H1 (cell line): ENCODE measurements around the gene ADGRL2. TPM values are rescaled to one million over a fixed set of nuclear protein-coding genes. Genes with fewer than 3 reads are reported as not detected.

ENCODE experiments used
- CTCF ChIA-PET: fragments of 300-600 bp; sonication (Branson Sonifier 250); formaldehyde crosslinking; loops from one replicate; lab custom pipeline; 2021; ENCODE audit not compliant: partially characterized antibody; lab: Charles Lee
- POLR2A ChIA-PET: fragments of 300-600 bp; sonication (Branson Sonifier 250); formaldehyde crosslinking; loops from one replicate; lab custom pipeline; 2021; ENCODE audit warnings: inconsistent platforms; ENCODE audit not compliant: partially characterized antibody; lab: Charles Lee
- DNase-seq, 2 experiments: peaks; one replicate each; pipeline versions ENCODE4 v3.0.0 to v3.0.0-alpha.2; 2010 to 2022; ENCODE audit warnings: low spot score in 2 of 2, low read depth in 1 of 2, mixed read lengths in 1 of 2
- FAIRE-seq: peaks from 2 replicates; lab custom pipeline; 2011; peaks lifted over from hg19 to GRCh38; lab: Jason Lieb, UNC
- H2AFZ ChIP-seq: 2 replicates; pipeline ENCODE4 v1.8.1; 2012; ENCODE audit warnings: low read length, inconsistent platforms
- H2AK5ac ChIP-seq: 2 replicates; pipeline ENCODE4 v1.6.1; 2013; ENCODE audit warnings: low read depth, low read length
- H2BK120ac ChIP-seq: replicated peaks from 2 replicates; pipeline ENCODE3; 2013; ENCODE audit warnings: low read depth, low read length, inconsistent platforms
- H2BK12ac ChIP-seq: 2 replicates; pipeline ENCODE4 v1.6.1; 2013; ENCODE audit warnings: low read depth, low read length
- H2BK15ac ChIP-seq: 2 replicates; pipeline ENCODE4 v1.6.1; 2013; ENCODE audit warnings: low read length
- H2BK20ac ChIP-seq: 2 replicates; pipeline ENCODE4 v1.6.1; 2013; ENCODE audit warnings: low read length
- H2BK5ac ChIP-seq: 2 replicates; pipeline ENCODE4 v1.6.1; 2013; ENCODE audit warnings: low read depth, low read length
- H3K14ac ChIP-seq: 2 replicates; pipeline ENCODE4 v1.6.1; 2013; ENCODE audit warnings: inconsistent platforms; ENCODE audit not compliant: insufficient read length
- H3K18ac ChIP-seq: 2 replicates; pipeline ENCODE4 v1.6.1; 2013; ENCODE audit warnings: low read length; ENCODE audit errors: extremely low read depth
- H3K23ac ChIP-seq: 2 replicates; pipeline ENCODE4 v1.6.1; 2013; ENCODE audit warnings: inconsistent platforms; ENCODE audit not compliant: insufficient read length
- H3K23me2 ChIP-seq: 2 replicates; pipeline ENCODE4 v1.6.1; 2013; ENCODE audit warnings: low read depth, low read length
- H3K27ac ChIP-seq: 2 replicates; pipeline ENCODE4 v1.6.1; 2011; ENCODE audit warnings: low read depth, low read length, inconsistent platforms
- H3K27me3 ChIP-seq, 4 experiments: replicated peaks in 1 of 4; 1 replicate in 1 of 4; 2 replicates in 3 of 4; pipeline versions ENCODE4 v1.6.1 to v1.8.1; 2011 to 2013; ENCODE audit warnings: low read length in 3 of 4, mild to moderate bottlenecking in 3 of 4, inconsistent platforms in 2 of 4, mixed read lengths in 2 of 4, moderate library complexity in 1 of 4; ENCODE audit not compliant: control insufficient read depth in 3 of 4, insufficient read depth in 3 of 4; ENCODE audit errors: extremely low read depth in 1 of 4
- H3K36me3 ChIP-seq, 4 experiments: 2 replicates each; pipeline versions ENCODE4 v1.6.1 to v1.8.1; 2011 to 2013; ENCODE audit warnings: mild to moderate bottlenecking in 4 of 4, low read length in 3 of 4, moderate library complexity in 2 of 4, control low read depth in 1 of 4, inconsistent platforms in 1 of 4; ENCODE audit not compliant: insufficient read depth in 4 of 4, control insufficient read depth in 2 of 4
- H3K4ac ChIP-seq: replicated peaks from 2 replicates; pipeline ENCODE3; 2013; ENCODE audit warnings: low read length, low read depth, mixed read lengths, inconsistent platforms; ENCODE audit not compliant: insufficient read length
- H3K4me1 ChIP-seq, 4 experiments: replicated peaks in 1 of 4; 1 replicate in 1 of 4; 2 replicates in 3 of 4; pipeline versions ENCODE4 v1.6.1 to v1.8.1; 2011 to 2013; ENCODE audit warnings: low read length in 3 of 4, inconsistent platforms in 2 of 4, mixed read lengths in 1 of 4; ENCODE audit not compliant: insufficient read depth in 4 of 4, control insufficient read depth in 3 of 4
- H3K4me2 ChIP-seq, 2 experiments: 2 replicates each; pipeline versions ENCODE4 v1.6.1 to v1.8.1; 2011 to 2013; ENCODE audit warnings: low read depth in 2 of 2, low read length in 2 of 2, control low read depth in 1 of 2, inconsistent platforms in 1 of 2, mild to moderate bottlenecking in 1 of 2; ENCODE audit not compliant: insufficient read depth in 1 of 2
- H3K4me3 ChIP-seq, 4 experiments: fragments of 200-600, 300-600 bp in 1 of 4; sonication (generic), shearing (Covaris generic), sonication (Bioruptor Twin) in 1 of 4; 2 replicates each; pipeline versions ENCODE4 v1.5.1 to v1.8.1; 2011 to 2016; ENCODE audit warnings: low read length in 4 of 4, low read depth in 3 of 4, control low read depth in 2 of 4, inconsistent platforms in 2 of 4, mild to moderate bottlenecking in 2 of 4, mixed read lengths in 1 of 4, moderate library complexity in 1 of 4; ENCODE audit not compliant: insufficient read depth in 2 of 4; ENCODE audit errors: extremely low read depth in 1 of 4
- H3K56ac ChIP-seq: replicated peaks from 2 replicates; pipeline ENCODE3; 2013; ENCODE audit warnings: low read depth, mild to moderate bottlenecking, mixed read lengths, low read length, inconsistent platforms; ENCODE audit not compliant: insufficient read length
- H3K79me1 ChIP-seq: 2 replicates; pipeline ENCODE4 v1.6.1; 2013; ENCODE audit warnings: low read depth, low read length, control low read depth
- H3K79me2 ChIP-seq, 2 experiments: 2 replicates each; pipeline versions ENCODE4 v1.6.1 to v1.8.1; 2012 to 2013; ENCODE audit warnings: low read length in 2 of 2, mild to moderate bottlenecking in 2 of 2, inconsistent platforms in 1 of 2; ENCODE audit not compliant: insufficient read depth in 2 of 2, control insufficient read depth in 1 of 2
- H3K9ac ChIP-seq, 4 experiments: replicated peaks in 1 of 4; 1 replicate in 1 of 4; 2 replicates in 3 of 4; pipeline versions ENCODE4 v1.6.1 to v1.8.1; 2011 to 2013; ENCODE audit warnings: low read depth in 3 of 4, low read length in 3 of 4, control low read depth in 2 of 4, mild to moderate bottlenecking in 2 of 4, moderate library complexity in 2 of 4, inconsistent platforms in 1 of 4; ENCODE audit errors: extremely low read depth in 1 of 4
- H3K9me3 ChIP-seq, 2 experiments: 2 replicates each; pipeline versions ENCODE4 v1.6.1 to v1.8.1; 2012 to 2013; ENCODE audit warnings: mild to moderate bottlenecking in 2 of 2, moderate library complexity in 2 of 2, control low read depth in 1 of 2, inconsistent platforms in 1 of 2, low read depth in 1 of 2, low read length in 1 of 2, mixed read lengths in 1 of 2; ENCODE audit not compliant: insufficient read depth in 2 of 2
- H4K20me1 ChIP-seq, 2 experiments: replicated peaks in 1 of 2; 2 replicates each; pipeline versions ENCODE3 to v1.8.1; 2011 to 2013; ENCODE audit warnings: inconsistent platforms in 2 of 2, low read length in 2 of 2, mild to moderate bottlenecking in 1 of 2; ENCODE audit not compliant: insufficient read depth in 2 of 2, control insufficient read depth in 1 of 2
- H4K5ac ChIP-seq: 2 replicates; pipeline ENCODE4 v1.6.1; 2013; ENCODE audit warnings: low read length, low read depth, mixed read lengths, inconsistent platforms; ENCODE audit not compliant: insufficient read length
- H4K8ac ChIP-seq: 2 replicates; pipeline ENCODE4 v1.8.0; 2013; ENCODE audit warnings: mild to moderate bottlenecking, moderate library complexity, low read length, inconsistent platforms; ENCODE audit not compliant: insufficient read depth; ENCODE audit errors: extremely low read depth
- H4K91ac ChIP-seq: replicated peaks from 2 replicates; pipeline ENCODE3; 2013; ENCODE audit warnings: low read length, mixed read lengths, inconsistent platforms; ENCODE audit not compliant: insufficient read length
- CREB1 ChIP-seq: IDR thresholded peaks from 2 replicates; pipeline ENCODE4 v1.6.1; 2012; ENCODE audit warnings: inconsistent platforms
- EP300 ChIP-seq, 2 experiments: IDR thresholded peaks; 1 replicate in 1 of 2; 2 replicates in 1 of 2; pipeline ENCODE4 v1.6.1; 2011 to 2012; ENCODE audit warnings: low read depth in 2 of 2, low read length in 2 of 2, mild to moderate bottlenecking in 2 of 2, borderline replicate concordance in 1 of 2, inconsistent platforms in 1 of 2, moderate library complexity in 1 of 2
- HDAC2 ChIP-seq, 2 experiments: fragments of 300-600 bp in 1 of 2; sonication (generic) in 1 of 2; IDR thresholded peaks; 2 replicates each; pipeline ENCODE4 v1.6.1; 2011 to 2012; ENCODE audit warnings: low read depth in 2 of 2, low read length in 2 of 2, mild to moderate bottlenecking in 2 of 2, moderate library complexity in 2 of 2, borderline replicate concordance in 1 of 2, inconsistent platforms in 1 of 2
- JUND ChIP-seq: IDR thresholded peaks from 2 replicates; pipeline ENCODE4 v1.6.1; 2011; ENCODE audit warnings: mild to moderate bottlenecking, improper control_type of control experiment, low read length
- NRF1 ChIP-seq: IDR thresholded peaks from 2 replicates; pipeline ENCODE4 v1.6.1; 2011; ENCODE audit warnings: mild to moderate bottlenecking, low read depth, low read length, improper control_type of control experiment
- POLR2AphosphoS5 ChIP-seq: IDR thresholded peaks from 2 replicates; pipeline ENCODE4 v1.6.1; 2011; ENCODE audit warnings: low read depth, low read length
- SIN3A ChIP-seq, 2 experiments: IDR thresholded peaks in 1 of 2; conservative IDR thresholded peaks in 1 of 2; 2 replicates each; pipeline ENCODE4 v1.6.1; 2011 to 2012; ENCODE audit warnings: low read length in 2 of 2, improper control_type of control experiment in 1 of 2, low read depth in 1 of 2, mild to moderate bottlenecking in 1 of 2
- SP1 ChIP-seq: IDR thresholded peaks from 2 replicates; pipeline ENCODE4 v1.6.1; 2011; ENCODE audit warnings: low read depth, low read length
- SP2 ChIP-seq: IDR thresholded peaks from 2 replicates; pipeline ENCODE4 v1.6.1; 2012; ENCODE audit warnings: mild to moderate bottlenecking, low read length, inconsistent platforms
- TEAD4 ChIP-seq: IDR thresholded peaks from 2 replicates; pipeline ENCODE4 v1.6.1; 2012; ENCODE audit warnings: low read depth, low read length, inconsistent platforms, mixed read lengths
- polyA plus RNA-seq, 7 experiments: library from polyadenylated mRNA; depleted of rRNA in 3 of 7; stranded (reverse) in 5 of 7; unstranded in 2 of 7; fragments of >200 nt in 5 of 7; fragments of 200-250 nt in 2 of 7; gene quantifications; 1 replicate in 5 of 7; 2 replicates in 1 of 7; 4 replicates in 1 of 7; pipeline versions ENCODE4 v1.2.1 to v1.2.3, GENCODE V29; 2011 to 2013; ENCODE audit warnings: missing spikeins in 2 of 7, mixed read lengths in 2 of 7
- total RNA-seq: library from RNA; stranded (reverse); fragmentation: NEBNext Ultra II Directional; extraction: Animal tissue kit (Norgen Biotek cat#: 25700); gene quantifications from 2 replicates; pipeline ENCODE4 v1.2.1, GENCODE V29; 2021

ADGRL2 gene
- total and polyA plus RNA-seq, 2 of the 8 experiments (the other 6 are each of a cell fraction or from before 2014, with no cell fraction given) = 113 to 124 TPM

- H3K9ac ChIP-seq = no peak overlapping the region
- peaks cover 0 to 7% of the 10 kb centered on the region in 2 experiments; a peak in 2 of 4 replicates for H3K79me2 ChIP-seq
- H4K20me1 ChIP-seq = no peaks in the 10 kb centered on the region
- H3K23me2 ChIP-seq = no peaks in the 10 kb centered on the region
- no peak overlapping the region for H3K27ac ChIP-seq
- FAIRE-seq = peak; percentile 94
- no peak overlapping the region for H3K56ac ChIP-seq
- H3K4me3 ChIP-seq = peak overlapping the region in 1 of 4 experiments; percentile 29; a peak in 1 of 8 replicates
- no peak overlapping the region for H3K14ac ChIP-seq
- H3K79me1 ChIP-seq = no peaks in the 10 kb centered on the region
- DNase-seq = no peak
- no peak overlapping the region for H2BK5ac ChIP-seq
- no peak overlapping the region for H2AFZ ChIP-seq
- H2BK20ac ChIP-seq = no peak overlapping the region
- no peak overlapping the region for H2BK120ac ChIP-seq
- H3K4me1 ChIP-seq = peaks cover 0 to 38% (median 9%) of the 10 kb centered on the region in 4 experiments; a peak in 4 of 7 replicates
- H3K27me3 ChIP-seq = no peaks in the 10 kb centered on the region
- H2BK15ac ChIP-seq = no peak overlapping the region
- H3K23ac ChIP-seq = no peak overlapping the region
- ChIA-PET CTCF (no interaction called here), POLR2A (interaction anchor here (1.1 to 1.8 kb wide), 2 partner anchors 12 to 18 kb away, joined by 4 read pairs; no protein-coding TSS in a partner anchor)
- H2BK12ac ChIP-seq = no peak overlapping the region
- peak overlapping the region; percentile 28 to 32; a peak in 1 of 4 replicates for H3K4me2 ChIP-seq
- H3K9me3 ChIP-seq = no peaks in the 10 kb centered on the region
- H3K4ac ChIP-seq = no peak overlapping the region
- no peak overlapping the region for H2AK5ac ChIP-seq
- no peak overlapping the region for H4K8ac ChIP-seq
- H4K5ac ChIP-seq = no peak overlapping the region
- H4K91ac ChIP-seq = no peak overlapping the region
- H3K36me3 ChIP-seq = peaks cover 0 to 38% (median 8%) of the 10 kb centered on the region in 4 experiments; a peak in 4 of 8 replicates
- H3K18ac ChIP-seq = no peak overlapping the region
- TF ChIP-seq HDAC2 (IDR thresholded peaks at IDR 0.05; ENCODE audit: borderline replicate concordance in 1 of 2, low read depth in 2 of 2, low read length in 2 of 2) (0 out of 4 replicates have a peak, but pooled peaks have one; percentile 34 to 73), NRF1 (no peak), SP2 (no peak), SP1 (peak; percentile 13; the same call in 1 of the 2 replicates), POLR2AphosphoS5 (no peak), JUND (no peak), TEAD4 (peak; percentile 95), CREB1 (no peak), EP300 (IDR thresholded peaks at IDR 0.05; ENCODE audit: borderline replicate concordance in 1 of 2, low read depth in 2 of 2, low read length in 2 of 2) (0 out of 3 replicates have a peak, but pooled peaks of 1 of the 2 experiments have one; percentile 61), SIN3A (conservative IDR thresholded peaks at IDR 0.05 in 1 of 2, IDR thresholded peaks at IDR 0.05 in 1 of 2; ENCODE audit: low read depth in 1 of 2, low read length in 2 of 2) (peak in 1 of 2 experiments; percentile 56; a peak in 1 of 4 replicates)
Measured at GRCh38 chr1:81978945-81979344, 178.2 kb downstream of the ADGRL2 start.
